ENCODE results near the gene GRIPAP1.

The GRIPAP1 gene

GRCh38 chrX:48957477-48957826 is 44.6 kb downstream of the GRIPAP1 start, which contains the start of gene OTUD5:
OTUD5 (minus strand) TSS chrX:48957607; CDS start chrX:48957570, 37 bp downstream.
- ChIA-PET CTCF (no interaction called here), POLR2A (interaction anchor here (0.7 to 2.1 kb wide), 6 partner anchors 12 to 85 kb away, joined by 3 to 13 read pairs (median 6); partner anchors contain the start of genes KCND1 and TFE3)
- peak; percentile 64 for DNase-seq (ENCODE audit: extremely low spot score)
- TF ChIP-seq LEF1 (IDR thresholded peaks at IDR 0.05; ENCODE audit: borderline replicate concordance) (no peak), L3MBTL2 (conservative IDR thresholded peaks at IDR 0.05) (no peak), ELF4 (IDR thresholded peaks at IDR 0.05) (no peak), TARDBP (IDR thresholded peaks at IDR 0.05) (no peak), FOXM1 (IDR thresholded peaks at IDR 0.05; ENCODE audit: borderline replicate concordance) (no peak), FOXK2 (IDR thresholded peaks at IDR 0.05) (no peak), SP1 (IDR thresholded peaks at IDR 0.05) (no peak), NFRKB (IDR thresholded peaks at IDR 0.05) (no peak), SUZ12 (IDR thresholded peaks at IDR 0.05) (no peak), HDGF (IDR thresholded peaks at IDR 0.05; ENCODE audit: borderline replicate concordance) (no peak), ARNT (IDR thresholded peaks at IDR 0.05) (no peak)

DNA sequence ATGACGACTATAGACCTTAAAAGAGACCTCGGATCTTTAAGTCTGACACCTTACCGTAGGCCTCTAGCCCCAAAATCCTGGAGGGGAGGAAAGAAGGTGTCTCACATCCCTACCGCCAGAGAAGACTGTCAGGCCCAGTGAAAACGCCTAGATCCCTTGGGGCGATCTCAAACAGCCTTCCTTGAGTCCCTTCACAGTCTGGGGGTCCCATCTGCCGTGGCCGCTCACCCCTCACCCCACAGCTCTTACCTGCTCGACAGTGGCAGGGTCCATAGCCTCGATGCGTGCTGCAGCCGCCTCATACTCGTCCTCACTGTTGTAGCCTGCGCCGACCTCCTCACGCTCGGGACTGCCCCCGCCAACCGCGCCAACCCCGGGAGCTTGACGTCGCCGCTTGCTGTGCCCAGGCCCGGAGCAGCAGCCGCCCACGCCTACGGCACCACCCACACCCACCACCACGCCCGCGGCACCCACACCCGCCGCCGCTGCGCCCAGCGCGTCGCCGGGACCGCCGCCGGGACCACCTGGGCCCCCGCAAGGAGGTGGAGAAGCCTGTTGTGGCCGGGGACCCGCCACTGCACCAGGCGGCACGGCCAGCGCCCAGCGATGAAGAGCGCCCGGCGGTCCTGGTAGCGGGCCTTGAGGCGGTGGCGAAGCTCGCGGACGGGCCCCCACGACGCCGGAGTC is 45.2 kb downstream of the GRIPAP1 start:
- POLR2A ChIA-PET: interaction anchor here (1.7 to 2.0 kb wide), 2 partner anchors 15 to 86 kb away, joined by 4 to 13 read pairs; partner anchors contain the start of gene TFE3

GRCh38 chrX:48948589-48948988 is 53.5 kb downstream of the GRIPAP1 start:
- TF ChIP-seq SP1 (IDR thresholded peaks at IDR 0.05) (no peak), TARDBP (IDR thresholded peaks at IDR 0.05) (no peak), HDGF (IDR thresholded peaks at IDR 0.05; ENCODE audit: borderline replicate concordance) (no peak), FOXA1 (IDR thresholded peaks at IDR 0.05) (no peak), L3MBTL2 (conservative IDR thresholded peaks at IDR 0.05) (no peak), CTBP1 (IDR thresholded peaks at IDR 0.05; ENCODE audit: borderline replicate concordance) (no peak), NFRKB (IDR thresholded peaks at IDR 0.05) (no peak), PKNOX1 (IDR thresholded peaks at IDR 0.05) (no peak), FOXK2 (IDR thresholded peaks at IDR 0.05) (no peak)
- DNase-seq (ENCODE audit: extremely low spot score): no peak
- ChIA-PET POLR2A (no interaction called here), CTCF (no interaction called here)

More for the DNA sequence above, 45.2 kb downstream of the GRIPAP1 start:
- CTCF ChIA-PET: no interaction called here
- no peak for DNase-seq (ENCODE audit: extremely low spot score)
- TF ChIP-seq PKNOX1 (IDR thresholded peaks at IDR 0.05): no peak
- no peak for TF ChIP-seq FOXA1 (IDR thresholded peaks at IDR 0.05)
- TF ChIP-seq CTBP1 (IDR thresholded peaks at IDR 0.05; ENCODE audit: borderline replicate concordance): no peak
- TF ChIP-seq FOXK2 (IDR thresholded peaks at IDR 0.05): no peak
- TF ChIP-seq SUZ12 (IDR thresholded peaks at IDR 0.05): no peak
- no peak for TF ChIP-seq ZNF384 (IDR thresholded peaks at IDR 0.05)
- no peak for TF ChIP-seq BHLHE40 (IDR thresholded peaks at IDR 0.05; ENCODE audit: borderline replicate concordance)
- no peak for TF ChIP-seq ELF4 (IDR thresholded peaks at IDR 0.05)
- TF ChIP-seq FOXM1 (IDR thresholded peaks at IDR 0.05; ENCODE audit: borderline replicate concordance): no peak
- TF ChIP-seq LEF1 (IDR thresholded peaks at IDR 0.05; ENCODE audit: borderline replicate concordance): no peak
- no peak for TF ChIP-seq TARDBP (IDR thresholded peaks at IDR 0.05)
- TF ChIP-seq HDGF (IDR thresholded peaks at IDR 0.05; ENCODE audit: borderline replicate concordance): no peak

DNA sequence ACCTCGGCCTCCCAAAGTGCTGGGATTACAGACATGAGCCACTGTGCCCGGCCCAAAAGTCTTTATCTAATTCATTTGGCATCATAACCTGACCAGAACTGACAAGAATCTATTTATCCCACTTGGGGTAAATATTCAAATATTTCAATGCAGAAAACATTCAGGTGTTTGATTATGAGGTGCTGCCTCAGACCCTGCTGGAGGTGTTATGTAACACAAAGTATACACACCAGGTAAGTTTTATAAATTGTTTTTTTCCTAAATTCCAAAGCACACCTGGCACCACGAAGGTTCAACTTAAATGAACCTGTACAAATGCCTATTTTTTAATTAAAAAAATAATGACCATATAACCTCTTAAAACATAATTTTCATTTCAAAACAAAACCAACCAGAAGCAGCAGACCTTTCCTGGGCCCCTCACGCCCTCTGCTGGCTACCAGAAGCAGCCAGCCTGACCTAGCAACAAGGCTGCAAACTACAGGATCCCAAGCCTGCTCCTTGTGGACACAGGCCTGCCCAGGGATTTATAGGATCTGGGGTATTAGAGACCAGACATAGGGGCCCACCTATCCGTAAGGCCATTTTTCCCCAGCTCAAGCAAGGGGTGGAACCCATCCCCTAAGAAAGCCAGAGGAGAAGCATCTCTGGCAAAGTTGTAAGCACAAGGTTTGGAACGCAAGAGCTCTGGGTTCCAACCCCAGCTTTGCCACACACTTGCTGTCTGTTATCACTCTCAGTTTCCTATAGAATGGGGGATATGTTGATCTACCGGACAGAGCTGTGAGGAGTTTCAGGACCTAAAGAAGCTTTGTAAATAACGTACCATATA is 56.3 kb downstream of the GRIPAP1 start:
- ChIA-PET POLR2A (no interaction called here), CTCF (interaction anchor here (0.7 to 0.9 kb wide), 2 partner anchors 9 to 98 kb away, joined by 3 to 4 read pairs; no protein-coding TSS in a partner anchor)
- DNase-seq (ENCODE audit: extremely low spot score): peak; percentile 77
- TF ChIP-seq ELF4 (IDR thresholded peaks at IDR 0.05) (no peak), NFRKB (IDR thresholded peaks at IDR 0.05) (no peak), CTBP1 (IDR thresholded peaks at IDR 0.05; ENCODE audit: borderline replicate concordance) (no peak), ZNF384 (IDR thresholded peaks at IDR 0.05) (no peak), SP1 (IDR thresholded peaks at IDR 0.05) (no peak), FOXA1 (IDR thresholded peaks at IDR 0.05) (no peak), ARNT (IDR thresholded peaks at IDR 0.05) (no peak), SUZ12 (IDR thresholded peaks at IDR 0.05) (no peak), TARDBP (IDR thresholded peaks at IDR 0.05) (no peak), HDGF (IDR thresholded peaks at IDR 0.05; ENCODE audit: borderline replicate concordance) (no peak), LEF1 (IDR thresholded peaks at IDR 0.05; ENCODE audit: borderline replicate concordance) (no peak), BHLHE40 (IDR thresholded peaks at IDR 0.05; ENCODE audit: borderline replicate concordance) (no peak), FOXM1 (IDR thresholded peaks at IDR 0.05; ENCODE audit: borderline replicate concordance) (no peak), PKNOX1 (IDR thresholded peaks at IDR 0.05) (no peak), FOXK2 (IDR thresholded peaks at IDR 0.05) (no peak), L3MBTL2 (conservative IDR thresholded peaks at IDR 0.05) (no peak)

DNA sequence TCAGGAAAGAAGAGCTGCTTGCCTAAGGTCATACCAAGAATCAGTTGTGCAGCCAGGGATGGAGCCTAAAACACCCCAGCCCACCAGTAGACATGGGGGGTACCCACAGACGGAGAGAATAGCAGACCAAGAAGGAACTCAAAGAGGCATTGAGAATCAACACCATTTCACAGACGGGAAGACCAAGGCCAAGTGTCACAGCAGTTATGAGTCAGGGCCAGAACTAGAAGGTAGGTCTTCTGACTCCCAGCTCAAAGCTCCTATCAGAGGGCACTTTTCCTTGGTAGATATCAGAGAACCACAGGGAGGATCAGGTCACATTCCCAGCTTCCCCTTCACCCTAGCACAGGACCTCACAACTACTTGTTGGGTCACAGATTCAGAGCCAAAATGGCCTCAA is 59.2 kb downstream of the GRIPAP1 start:
- TF ChIP-seq FOXM1 (IDR thresholded peaks at IDR 0.05; ENCODE audit: borderline replicate concordance) (no peak), ZNF384 (IDR thresholded peaks at IDR 0.05) (no peak), NFRKB (IDR thresholded peaks at IDR 0.05) (no peak)
- CTCF ChIA-PET: no interaction called here
- POLR2A ChIA-PET: no interaction called here
- no peak for DNase-seq (ENCODE audit: extremely low spot score)

All from HEK293T (cell line).